UCSD-AML1 (cell line): ENCODE data around the gene MSH3.
"Not testable (repeated sequence)": the region's sequence is repeated elsewhere in the genome, so short reads cannot be mapped to it uniquely, and the experiment has no call there.

Experiments
- DNase-seq: peaks from one replicate; lab custom pipeline; 2025; ENCODE audit not compliant: unreplicated experiment; lab: John Stamatoyannopoulos, UW

Gene MSH3

GRCh38 chr5:80705216-80705769 lies 50.8 kb downstream of the MSH3 start:
- DNase-seq = no peak

DNA sequence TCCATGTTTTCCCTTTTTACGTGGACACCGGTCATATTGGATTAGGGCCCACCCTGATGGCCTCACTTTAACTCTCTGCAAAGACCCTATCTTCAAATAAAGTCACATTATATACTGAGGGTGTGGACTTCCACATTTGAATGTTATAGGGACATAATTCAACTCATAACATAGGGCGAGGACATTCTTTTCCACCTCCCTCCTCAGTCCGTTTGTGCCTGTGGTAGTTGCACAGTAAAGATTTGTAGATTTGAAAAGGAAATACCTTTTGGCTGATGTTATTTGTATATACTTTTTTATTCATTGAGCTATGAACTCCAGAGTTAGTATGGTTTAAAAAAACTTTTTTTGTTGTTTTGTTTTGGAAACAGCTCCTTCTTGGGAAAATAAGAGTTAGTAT lies 51.3 kb downstream of the MSH3 start:
- no peak for DNase-seq

DNA sequence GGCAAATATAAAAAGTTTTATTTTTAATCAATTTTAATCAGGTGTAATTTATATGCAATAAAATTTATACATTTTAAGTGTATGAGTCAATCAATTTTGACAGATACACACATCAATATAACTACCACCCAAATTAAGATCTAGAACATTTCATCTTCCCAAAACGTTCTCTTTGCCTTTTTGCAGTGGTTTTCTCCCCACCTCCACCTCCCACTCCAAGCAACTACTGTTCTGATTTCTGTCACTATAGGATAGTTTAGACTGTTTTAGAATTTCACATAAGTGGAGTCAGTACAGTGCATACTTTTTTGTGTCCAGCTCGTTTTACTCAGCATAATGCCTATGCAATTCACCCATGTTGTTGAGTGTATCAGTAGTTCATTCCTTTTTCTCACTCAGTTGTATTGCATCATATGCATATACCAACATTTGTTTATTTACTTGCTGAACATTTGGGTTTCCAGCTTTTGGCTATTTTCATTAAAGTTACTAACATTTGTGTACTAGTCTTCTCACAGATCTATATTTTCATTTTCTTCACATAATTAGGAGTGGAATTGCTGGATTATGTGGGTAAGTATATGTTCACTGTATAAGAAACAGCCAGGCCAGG lies 52.5 kb downstream of the MSH3 start:
- DNase-seq = no peak

DNA sequence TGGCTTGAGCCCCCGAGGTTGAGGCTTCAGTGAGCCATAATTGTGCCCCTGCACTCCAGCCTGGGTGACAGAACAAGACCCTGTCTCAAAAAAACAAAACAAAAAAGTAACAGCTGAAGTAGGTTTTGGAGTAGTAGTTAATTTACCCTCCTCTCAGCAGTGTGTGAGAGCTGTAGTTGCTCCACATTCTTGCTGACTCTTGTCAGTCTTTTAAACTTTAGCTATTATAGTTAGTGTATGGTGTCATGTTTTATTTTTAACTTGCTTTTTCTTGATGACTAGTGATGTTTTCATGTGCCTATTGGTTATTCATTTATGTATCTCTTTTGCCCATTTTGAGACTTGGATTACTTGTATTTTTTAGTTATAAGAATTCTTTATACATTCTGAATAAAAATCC lies 53.2 kb downstream of the MSH3 start:
- DNase-seq = no peak

DNA sequence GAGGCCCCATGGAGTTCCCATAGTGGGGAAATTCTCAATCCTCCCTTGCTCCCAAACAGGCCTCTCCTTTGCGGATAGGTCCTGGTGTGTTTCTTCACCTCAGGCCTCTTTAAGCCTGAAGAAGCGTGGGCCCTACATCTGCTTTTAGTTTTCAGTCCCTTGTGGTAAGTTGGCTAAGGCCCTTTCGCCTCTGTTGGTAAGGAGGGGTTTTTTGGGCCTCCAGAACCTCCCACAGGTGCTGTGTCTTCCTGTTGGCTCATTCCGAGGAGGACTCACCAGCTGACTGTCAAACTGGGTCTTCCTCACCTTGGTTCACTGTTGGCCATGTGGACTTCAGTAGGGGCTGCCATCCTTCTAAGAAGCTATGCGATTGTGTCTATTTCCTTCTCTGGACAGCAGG lies 56.8 kb downstream of the MSH3 start:
- no peak for DNase-seq

- peak; percentile 16 for DNase-seq
These were observed 57.5 kb downstream of the MSH3 start for GRCh38 chr5:80711938-80712337.

DNA sequence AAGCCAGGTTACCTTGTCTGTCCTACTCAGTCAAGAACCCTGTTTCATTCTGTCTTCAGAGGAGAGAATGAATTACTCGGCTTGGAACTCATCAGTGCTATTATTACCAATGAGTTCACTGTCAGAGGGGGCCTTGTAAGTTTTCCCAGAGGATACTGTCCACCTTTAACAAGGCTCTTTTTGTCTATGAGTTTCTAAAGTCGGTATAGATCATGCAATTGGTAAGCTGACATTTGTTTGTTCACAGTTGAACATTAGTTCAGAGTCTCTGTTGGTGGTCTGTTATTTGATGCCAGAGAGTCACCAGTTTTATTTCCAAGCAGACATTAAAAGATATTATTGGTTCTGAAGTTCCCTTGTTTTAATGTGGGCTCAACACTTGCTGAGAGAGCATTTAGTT lies 58.5 kb downstream of the MSH3 start:
- DNase-seq = no peak

- DNase-seq = no peak
These were observed 59.2 kb downstream of the MSH3 start for GRCh38 chr5:80713631-80714030.

GRCh38 chr5:80714570-80715298 lies 60.3 kb downstream of the MSH3 start:
- no peak for DNase-seq

DNA sequence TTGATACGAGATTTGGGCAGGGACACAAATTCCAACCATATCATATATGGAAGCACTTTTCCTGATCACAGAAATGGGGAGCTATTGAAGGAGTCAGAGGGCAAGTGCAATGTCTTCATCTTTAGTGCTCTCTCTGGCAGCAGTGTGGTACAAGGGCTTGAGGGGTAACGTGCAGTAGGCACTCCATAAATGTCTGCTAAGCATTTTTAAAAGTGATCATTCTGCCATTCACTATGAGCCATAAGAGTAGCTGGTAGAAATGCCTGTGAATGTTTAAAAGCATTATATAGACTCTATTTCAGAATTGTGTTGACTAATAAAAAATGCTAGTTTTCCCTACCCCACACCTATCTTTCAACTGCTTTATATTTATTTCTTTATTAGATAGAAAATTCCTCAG lies 61.4 kb downstream of the MSH3 start:
- no peak for DNase-seq

- no peak for DNase-seq
These were observed 65.7 kb downstream of the MSH3 start for GRCh38 chr5:80720181-80720580.

DNA sequence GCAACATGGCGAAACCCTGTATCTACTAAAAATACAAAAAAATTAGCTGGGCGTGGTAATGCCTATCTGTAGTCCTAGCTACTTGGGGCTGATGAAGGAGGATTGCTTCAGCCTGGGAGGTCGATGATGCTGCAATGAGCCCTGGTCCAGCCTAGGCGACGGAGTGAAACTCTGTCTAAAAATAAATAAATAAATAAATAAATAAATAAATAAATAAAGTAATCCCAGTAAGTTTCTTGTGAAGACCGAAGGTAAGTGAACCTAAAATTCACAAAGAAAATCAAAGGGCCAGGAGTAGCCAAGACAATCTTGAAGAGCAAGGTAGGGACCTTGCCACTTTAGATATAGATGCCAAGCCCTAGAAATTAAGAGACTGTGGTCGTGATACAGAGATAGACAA lies 68.5 kb downstream of the MSH3 start:
- no peak for DNase-seq

GRCh38 chr5:80725446-80725845 lies 71.0 kb downstream of the MSH3 start:
- DNase-seq = no peak

DNA sequence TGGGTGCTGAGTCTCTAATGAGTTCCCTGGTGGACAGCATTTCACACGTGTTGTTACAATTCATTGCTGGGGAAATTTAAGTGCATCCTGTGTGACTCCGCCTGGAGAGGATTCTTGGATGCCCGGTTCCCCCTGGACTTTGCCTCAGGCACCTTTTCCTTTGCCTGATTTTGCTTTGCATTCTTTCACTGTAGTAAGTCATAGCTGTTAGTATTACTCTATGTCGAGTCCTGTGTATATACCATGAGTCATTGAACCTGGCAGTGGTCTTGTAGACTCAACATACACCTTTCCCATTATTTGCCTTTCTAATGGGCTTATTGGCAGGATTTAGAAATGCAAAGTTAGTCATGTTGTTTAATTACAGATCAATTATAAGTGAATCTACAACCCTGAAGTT lies 82.3 kb downstream of the MSH3 start:
- no peak for DNase-seq

DNA sequence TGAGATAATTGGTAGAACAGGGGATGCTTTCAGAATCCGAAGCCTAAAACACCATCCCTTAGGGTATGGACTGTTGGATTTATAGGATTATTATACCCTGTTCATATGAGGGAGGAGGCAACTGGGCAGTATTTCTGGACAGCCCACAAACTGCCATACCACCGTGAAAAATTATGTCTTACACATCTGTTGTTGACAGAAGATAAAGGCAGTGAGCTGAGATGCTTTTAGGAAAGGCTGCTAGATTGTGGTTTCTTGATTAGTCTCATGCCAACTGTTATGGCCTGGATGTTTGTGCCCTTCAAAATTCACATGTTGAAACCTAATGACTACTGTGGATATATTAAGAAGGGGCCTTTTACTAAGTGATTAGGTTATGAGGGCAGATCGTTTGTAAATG lies 84.0 kb downstream of the MSH3 start:
- no peak for DNase-seq

DNA sequence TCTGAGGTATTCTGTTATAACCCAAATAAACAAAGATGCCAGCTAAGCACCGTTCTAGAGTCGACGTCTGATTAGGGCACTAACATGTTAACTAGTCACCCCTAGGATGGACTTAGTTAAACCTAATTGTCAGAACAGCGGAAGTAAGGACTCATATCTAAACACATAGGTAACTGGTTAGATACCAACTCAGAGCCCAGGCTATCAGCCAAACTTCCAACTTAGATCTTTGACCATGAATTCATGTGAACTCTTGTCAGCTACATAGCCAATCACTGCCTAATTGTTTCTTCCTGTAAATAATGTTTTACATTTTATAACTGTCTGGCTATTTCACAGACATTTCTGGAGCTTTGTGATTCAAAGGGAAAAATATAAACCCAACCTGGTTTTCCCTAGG lies 84.6 kb downstream of the MSH3 start:
- no peak for DNase-seq

DNA sequence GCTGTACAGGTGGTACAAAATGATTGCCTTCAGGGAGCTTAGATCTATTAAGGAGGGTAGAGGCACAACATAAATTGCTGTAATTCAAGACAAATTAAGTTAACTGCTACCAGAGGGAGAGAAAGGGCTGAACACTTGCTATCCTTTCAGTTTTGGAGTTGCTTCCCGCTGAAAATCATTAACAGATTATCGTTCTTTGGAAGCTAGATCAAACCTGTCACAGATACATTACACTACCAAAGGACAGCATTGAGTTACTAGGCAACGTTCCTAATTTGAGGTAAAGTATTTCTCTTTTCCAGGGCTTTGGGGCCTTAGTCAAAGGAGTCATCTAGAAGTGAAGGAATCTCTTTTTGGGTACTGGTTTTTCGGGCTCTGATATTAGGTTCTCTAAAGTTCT lies 85.0 kb downstream of the MSH3 start:
- no peak for DNase-seq

GRCh38 chr5:80739898-80740297 lies 85.4 kb downstream of the MSH3 start:
- DNase-seq = no peak

- not testable (repeated sequence) for DNase-seq
These were observed 86.0 kb downstream of the MSH3 start for GRCh38 chr5:80740488-80740887.

- no peak for DNase-seq
These were observed 86.5 kb downstream of the MSH3 start for GRCh38 chr5:80740999-80741398.

DNA sequence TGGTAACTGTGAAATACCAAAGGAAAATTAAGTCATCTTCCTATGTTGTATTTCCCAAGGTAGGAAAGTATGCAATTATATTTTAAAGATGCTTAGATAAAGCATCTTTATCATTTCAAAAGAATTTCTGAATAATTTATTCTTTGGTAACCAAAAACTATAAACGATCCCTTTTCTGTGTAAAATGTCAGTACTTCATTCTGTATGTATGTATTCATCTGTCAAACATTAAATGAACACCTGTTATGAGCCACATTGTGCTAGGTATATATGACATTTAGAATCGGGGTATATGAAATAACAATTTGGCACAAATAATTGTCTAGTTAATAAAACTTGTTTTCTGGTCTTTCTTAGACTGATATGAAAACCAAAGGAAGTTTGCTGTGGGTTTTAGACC lies 89.7 kb downstream of the MSH3 start:
- DNase-seq = no peak

DNA sequence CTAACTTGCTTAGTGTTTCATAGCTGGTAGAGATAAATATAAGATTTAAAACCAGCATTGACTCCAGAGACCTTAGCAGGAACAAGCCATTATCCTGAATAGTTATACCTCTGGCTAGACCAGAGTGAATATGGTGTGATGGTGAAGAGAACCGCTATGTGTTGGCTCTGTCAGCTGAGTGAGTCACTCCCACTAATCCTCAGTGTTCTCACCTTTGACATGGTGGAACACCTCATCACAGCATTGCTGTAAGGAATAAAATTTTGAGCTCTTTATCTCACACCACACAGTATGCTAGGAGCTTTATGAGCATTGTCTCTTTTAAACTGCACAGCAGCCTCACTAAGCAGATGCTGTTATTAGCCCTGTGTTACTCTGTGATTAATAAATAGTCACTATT lies 91.0 kb downstream of the MSH3 start:
- no peak for DNase-seq

DNA sequence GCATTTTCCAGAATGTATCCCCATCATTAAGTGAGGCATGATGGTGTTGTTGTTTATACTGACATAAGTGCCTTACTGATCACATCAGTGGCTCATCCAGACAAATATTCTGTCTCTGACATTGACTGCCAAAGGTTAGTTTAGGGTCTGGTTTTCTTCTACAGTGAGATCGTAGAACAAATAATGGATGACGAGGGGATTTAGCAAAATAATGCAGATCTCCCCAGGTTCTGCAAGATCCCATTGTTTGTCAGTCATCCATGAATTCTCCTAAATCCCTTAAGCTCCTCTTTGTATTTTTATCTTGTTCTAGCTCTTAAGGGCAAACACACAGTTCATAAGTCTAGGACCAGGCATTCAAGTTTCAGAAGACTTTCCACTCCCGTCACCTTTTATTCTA lies 93.5 kb downstream of the MSH3 start:
- no peak for DNase-seq
